ES-I3 (cell line): ENCODE measurements around the gene CACNA1B.

Experiments used
- H3K36me3 ChIP-seq: 2 replicates; pipeline ENCODE4 v1.6.1; 2013; ENCODE audit warnings: mild to moderate bottlenecking, low read length, control low read depth, moderate library complexity; ENCODE audit not compliant: insufficient read depth
- H3K4me1 ChIP-seq: 2 replicates; pipeline ENCODE4 v1.6.1; 2013; ENCODE audit warnings: mild to moderate bottlenecking, control low read depth, low read length; ENCODE audit not compliant: insufficient read depth
- H3K9ac ChIP-seq: 2 replicates; pipeline ENCODE4 v1.6.1; 2013; ENCODE audit warnings: low read depth, mild to moderate bottlenecking, low read length, moderate library complexity
- H3K9me3 ChIP-seq: 2 replicates; pipeline ENCODE4 v1.6.1; 2013; ENCODE audit warnings: mild to moderate bottlenecking, low read length, moderate library complexity; ENCODE audit not compliant: control insufficient read depth, insufficient read depth

CACNA1B gene

GRCh38 chr9:138049085-138049778, 171.7 kb downstream of the CACNA1B start:
- H3K9me3 ChIP-seq = no peaks in the 10 kb centered on the region
- no peaks in the 10 kb centered on the region for H3K4me1 ChIP-seq
- H3K36me3 ChIP-seq = no peaks in the 10 kb centered on the region

GRCh38 chr9:138049779-138050471, 172.3 kb downstream of the CACNA1B start:
- no peaks in the 10 kb centered on the region for H3K36me3 ChIP-seq
- H3K4me1 ChIP-seq = no peaks in the 10 kb centered on the region
- H3K9me3 ChIP-seq = no peaks in the 10 kb centered on the region
- no peak overlapping the region for H3K9ac ChIP-seq

More at GRCh38 chr9:138049085-138049778, 171.7 kb downstream of the CACNA1B start:
- H3K9ac ChIP-seq = no peak overlapping the region

- Histone ChIP-seq H3K9me3 (no peaks in the 10 kb centered on the region), H3K9ac (no peak overlapping the region), H3K36me3 (no peaks in the 10 kb centered on the region), H3K4me1 (no peaks in the 10 kb centered on the region)
Observed at GRCh38 chr9:138050472-138051330, 173.1 kb downstream of the CACNA1B start.

- H3K4me1 ChIP-seq = no peaks in the 10 kb centered on the region
- no peak overlapping the region for H3K9ac ChIP-seq
- H3K36me3 ChIP-seq = no peaks in the 10 kb centered on the region
- no peaks in the 10 kb centered on the region for H3K9me3 ChIP-seq
Observed at GRCh38 chr9:138051586-138052321, 174.2 kb downstream of the CACNA1B start.

- Histone ChIP-seq H3K9ac (no peak overlapping the region), H3K9me3 (no peaks in the 10 kb centered on the region), H3K4me1 (no peaks in the 10 kb centered on the region), H3K36me3 (no peaks in the 10 kb centered on the region)
Observed at GRCh38 chr9:138052322-138052615, 174.7 kb downstream of the CACNA1B start.

GRCh38 chr9:138052635-138053320, 175.2 kb downstream of the CACNA1B start:
- no peaks in the 10 kb centered on the region for H3K9me3 ChIP-seq
- H3K36me3 ChIP-seq = no peaks in the 10 kb centered on the region
- no peaks in the 10 kb centered on the region for H3K4me1 ChIP-seq
- H3K9ac ChIP-seq = no peak overlapping the region

- no peaks in the 10 kb centered on the region for H3K4me1 ChIP-seq
- no peak overlapping the region for H3K9ac ChIP-seq
- no peaks in the 10 kb centered on the region for H3K9me3 ChIP-seq
- H3K36me3 ChIP-seq = no peaks in the 10 kb centered on the region
Observed at GRCh38 chr9:138053321-138053868, 175.8 kb downstream of the CACNA1B start.

- Histone ChIP-seq H3K9ac (no peak overlapping the region), H3K9me3 (no peaks in the 10 kb centered on the region), H3K36me3 (no peaks in the 10 kb centered on the region), H3K4me1 (no peaks in the 10 kb centered on the region)
Observed at GRCh38 chr9:138053996-138054752, 176.6 kb downstream of the CACNA1B start.

- H3K9ac ChIP-seq = no peak overlapping the region
- no peaks in the 10 kb centered on the region for H3K4me1 ChIP-seq
- no peaks in the 10 kb centered on the region for H3K36me3 ChIP-seq
- no peaks in the 10 kb centered on the region for H3K9me3 ChIP-seq
Observed at GRCh38 chr9:138057726-138058125, 180.1 kb downstream of the CACNA1B start.

GRCh38 chr9:138058181-138058580, 180.6 kb downstream of the CACNA1B start:
- H3K9ac ChIP-seq = no peak overlapping the region
- no peaks in the 10 kb centered on the region for H3K9me3 ChIP-seq
- H3K36me3 ChIP-seq = no peaks in the 10 kb centered on the region
- H3K4me1 ChIP-seq = no peaks in the 10 kb centered on the region

- Histone ChIP-seq H3K36me3 (no peaks in the 10 kb centered on the region), H3K9ac (no peak overlapping the region), H3K9me3 (no peaks in the 10 kb centered on the region), H3K4me1 (no peaks in the 10 kb centered on the region)
Observed at GRCh38 chr9:138059196-138059595, 181.6 kb downstream of the CACNA1B start.

GRCh38 chr9:138060365-138060764, 182.8 kb downstream of the CACNA1B start:
- Histone ChIP-seq H3K9ac (no peak overlapping the region), H3K4me1 (no peaks in the 10 kb centered on the region), H3K36me3 (no peaks in the 10 kb centered on the region), H3K9me3 (no peaks in the 10 kb centered on the region)

GRCh38 chr9:138060881-138061280, 183.3 kb downstream of the CACNA1B start:
- Histone ChIP-seq H3K9me3 (no peaks in the 10 kb centered on the region), H3K4me1 (no peaks in the 10 kb centered on the region), H3K9ac (no peak overlapping the region), H3K36me3 (no peaks in the 10 kb centered on the region)
